Measurements from ENCODE around the gene TBCK. TPM values are rescaled to one million over a fixed set of nuclear protein-coding genes. Genes with fewer than 3 reads are reported as not detected.

The TBCK gene
- total RNA-seq, 1 donor: 68.8 TPM

GRCh38 chr4:106334741-106335470, 18.9 kb upstream of the TBCK start:
- peak overlapping the region; percentile 41 for H2AFZ ChIP-seq (ENCODE audit: low read length)
- H3K27ac ChIP-seq (ENCODE audit: low read depth, low read length): peak overlapping the region; percentile 62
- DNase-seq (ENCODE audit: insufficient read length, low spot score, missing footprints): no peak
- peak overlapping the region; percentile 20 for H3K4me2 ChIP-seq (ENCODE audit: insufficient read depth, low read length)
- TF ChIP-seq, protein P1, sequence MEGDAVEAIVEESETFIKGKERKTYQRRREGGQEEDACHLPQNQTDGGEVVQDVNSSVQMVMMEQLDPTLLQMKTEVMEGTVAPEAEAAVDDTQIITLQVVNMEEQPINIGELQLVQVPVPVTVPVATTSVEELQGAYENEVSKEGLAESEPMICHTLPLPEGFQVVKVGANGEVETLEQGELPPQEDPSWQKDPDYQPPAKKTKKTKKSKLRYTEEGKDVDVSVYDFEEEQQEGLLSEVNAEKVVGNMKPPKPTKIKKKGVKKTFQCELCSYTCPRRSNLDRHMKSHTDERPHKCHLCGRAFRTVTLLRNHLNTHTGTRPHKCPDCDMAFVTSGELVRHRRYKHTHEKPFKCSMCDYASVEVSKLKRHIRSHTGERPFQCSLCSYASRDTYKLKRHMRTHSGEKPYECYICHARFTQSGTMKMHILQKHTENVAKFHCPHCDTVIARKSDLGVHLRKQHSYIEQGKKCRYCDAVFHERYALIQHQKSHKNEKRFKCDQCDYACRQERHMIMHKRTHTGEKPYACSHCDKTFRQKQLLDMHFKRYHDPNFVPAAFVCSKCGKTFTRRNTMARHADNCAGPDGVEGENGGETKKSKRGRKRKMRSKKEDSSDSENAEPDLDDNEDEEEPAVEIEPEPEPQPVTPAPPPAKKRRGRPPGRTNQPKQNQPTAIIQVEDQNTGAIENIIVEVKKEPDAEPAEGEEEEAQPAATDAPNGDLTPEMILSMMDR (IDR thresholded peaks at IDR 0.05; ENCODE audit: extremely low read depth, low read depth, low read length): no peak
- peaks cover 76% of the 10 kb centered on the region for H3K36me3 ChIP-seq (ENCODE audit: insufficient read depth, low read length)
- no peaks in the 10 kb centered on the region for H3K4me1 ChIP-seq (ENCODE audit: insufficient read depth, low read length)
- no peaks in the 10 kb centered on the region for H3K27me3 ChIP-seq (ENCODE audit: insufficient read depth, low read length)
- H4K20me1 ChIP-seq (ENCODE audit: insufficient read depth, low read length): no peaks in the 10 kb centered on the region
- H3K79me2 ChIP-seq (ENCODE audit: insufficient read depth, low read length): peaks cover 26% of the 10 kb centered on the region
- no peak overlapping the region for H3K4me3 ChIP-seq (ENCODE audit: insufficient read depth, low read length)
- peaks cover 2% of the 10 kb centered on the region for H3K9me3 ChIP-seq (ENCODE audit: low read depth, low read length)

DNA sequence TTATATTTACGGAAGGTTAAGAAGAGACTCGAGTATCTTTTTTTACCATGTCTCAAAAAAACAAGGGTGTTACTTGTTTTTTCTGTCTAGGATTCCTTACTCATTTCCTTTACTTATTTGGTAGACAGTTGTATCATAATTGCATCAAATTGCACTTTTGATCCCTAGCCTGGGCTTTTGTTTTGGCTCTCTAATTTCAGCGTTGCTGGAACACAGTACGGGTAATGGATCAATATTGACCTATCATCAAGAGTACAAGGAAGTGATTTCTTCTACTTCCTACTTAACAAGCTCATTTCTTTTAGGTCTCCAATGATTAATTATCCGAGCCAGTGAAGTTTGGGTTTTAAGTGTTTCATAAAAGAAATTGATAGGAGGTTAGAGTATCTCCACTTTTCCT, 17.2 kb upstream of the TBCK start:
- Histone ChIP-seq H3K36me3 (ENCODE audit: insufficient read depth, low read length) (peaks cover 76% of the 10 kb centered on the region), H3K79me2 (ENCODE audit: insufficient read depth, low read length) (peaks cover 11% of the 10 kb centered on the region), H3K4me2 (ENCODE audit: insufficient read depth, low read length) (no peak overlapping the region), H3K27me3 (ENCODE audit: insufficient read depth, low read length) (no peaks in the 10 kb centered on the region), H3K4me3 (ENCODE audit: insufficient read depth, low read length) (no peak overlapping the region), H4K20me1 (ENCODE audit: insufficient read depth, low read length) (no peaks in the 10 kb centered on the region), H2AFZ (ENCODE audit: low read length) (no peak overlapping the region), H3K9me3 (ENCODE audit: low read depth, low read length) (no peaks in the 10 kb centered on the region), H3K27ac (ENCODE audit: low read depth, low read length) (no peak overlapping the region), H3K4me1 (ENCODE audit: insufficient read depth, low read length) (peaks cover 3% of the 10 kb centered on the region)
- TF ChIP-seq, protein P1 (IDR thresholded peaks at IDR 0.05; ENCODE audit: extremely low read depth, low read depth, low read length): no peak
- no peak for DNase-seq (ENCODE audit: insufficient read length, low spot score, missing footprints)

DNA sequence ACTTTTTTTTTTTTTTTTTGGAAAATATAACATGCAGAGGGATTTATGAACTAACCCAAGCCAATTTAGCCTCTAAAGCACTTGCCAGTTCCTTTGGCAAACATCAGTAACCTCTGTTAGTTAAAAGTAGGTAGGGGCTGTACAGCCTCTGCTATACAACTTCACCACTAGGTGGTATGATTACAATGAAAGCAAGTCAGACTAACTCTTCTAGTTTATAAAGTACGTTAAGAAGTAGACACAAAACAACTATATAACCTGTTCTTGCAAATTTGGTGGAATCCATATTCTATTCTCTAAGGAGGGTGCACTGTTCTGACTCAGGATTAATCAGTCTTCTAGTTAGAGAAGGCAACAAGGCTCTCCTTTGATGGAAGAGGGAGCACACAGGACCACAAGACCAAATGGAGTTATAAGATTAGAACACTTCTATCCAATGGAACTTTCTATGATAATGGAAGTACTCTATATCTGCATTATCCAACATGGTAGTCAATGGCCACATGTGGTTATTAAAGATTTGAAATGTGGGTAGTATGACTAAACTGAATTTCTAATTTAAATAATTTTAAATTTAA, 13.1 kb upstream of the TBCK start:
- no peak for DNase-seq (ENCODE audit: insufficient read length, low spot score, missing footprints)
- H4K20me1 ChIP-seq (ENCODE audit: insufficient read depth, low read length): no peaks in the 10 kb centered on the region
- H3K4me1 ChIP-seq (ENCODE audit: insufficient read depth, low read length): peaks cover 13% of the 10 kb centered on the region
- peaks cover 55% of the 10 kb centered on the region for H3K36me3 ChIP-seq (ENCODE audit: insufficient read depth, low read length)
- H3K27me3 ChIP-seq (ENCODE audit: insufficient read depth, low read length): no peaks in the 10 kb centered on the region
- TF ChIP-seq, protein P1 (IDR thresholded peaks at IDR 0.05; ENCODE audit: extremely low read depth, low read depth, low read length): peak; percentile 75
- peak overlapping the region; percentile 2 for H3K27ac ChIP-seq (ENCODE audit: low read depth, low read length)
- H2AFZ ChIP-seq (ENCODE audit: low read length): peak overlapping the region; percentile 6
- H3K79me2 ChIP-seq (ENCODE audit: insufficient read depth, low read length): peaks cover 16% of the 10 kb centered on the region
- H3K4me2 ChIP-seq (ENCODE audit: insufficient read depth, low read length): no peak overlapping the region
- no peak overlapping the region for H3K4me3 ChIP-seq (ENCODE audit: insufficient read depth, low read length)
- H3K9me3 ChIP-seq (ENCODE audit: low read depth, low read length): no peaks in the 10 kb centered on the region

DNA sequence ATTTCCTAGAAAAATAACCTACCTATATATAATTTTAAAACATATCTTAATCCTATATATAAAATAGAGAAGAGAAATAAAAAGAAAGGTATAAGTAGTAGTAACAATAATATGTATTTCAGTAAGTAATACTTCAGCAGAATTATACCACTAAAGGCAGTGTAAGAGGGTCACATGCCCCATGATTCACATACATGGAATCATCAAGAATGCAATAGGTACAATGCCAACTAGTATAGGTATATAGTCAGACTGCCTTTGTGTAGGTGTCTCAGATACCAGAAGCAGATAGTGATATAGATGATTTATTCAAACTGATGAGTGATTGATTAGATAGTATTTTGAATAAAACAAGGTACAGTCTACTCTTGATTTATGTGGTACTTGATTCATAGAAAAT, 9.8 kb upstream of the TBCK start:
- TF ChIP-seq, protein P1 (IDR thresholded peaks at IDR 0.05; ENCODE audit: extremely low read depth, low read depth, low read length): no peak
- Histone ChIP-seq H3K4me2 (ENCODE audit: insufficient read depth, low read length) (no peak overlapping the region), H3K79me2 (ENCODE audit: insufficient read depth, low read length) (peaks cover 25% of the 10 kb centered on the region), H3K27me3 (ENCODE audit: insufficient read depth, low read length) (no peaks in the 10 kb centered on the region), H3K4me1 (ENCODE audit: insufficient read depth, low read length) (peaks cover 18% of the 10 kb centered on the region), H3K9me3 (ENCODE audit: low read depth, low read length) (no peaks in the 10 kb centered on the region), H3K36me3 (ENCODE audit: insufficient read depth, low read length) (peaks cover 37% of the 10 kb centered on the region), H4K20me1 (ENCODE audit: insufficient read depth, low read length) (no peaks in the 10 kb centered on the region), H3K4me3 (ENCODE audit: insufficient read depth, low read length) (no peak overlapping the region), H2AFZ (ENCODE audit: low read length) (no peak overlapping the region), H3K27ac (ENCODE audit: low read depth, low read length) (no peak overlapping the region)
- no peak for DNase-seq (ENCODE audit: insufficient read length, low spot score, missing footprints)

Data from osteoblast (primary cell).